DOHH2 (cell line): Measurements from ENCODE around the gene ALX4.

Experiments used
- H3F3A ChIP-seq: fragments of 200-600 bp; sonication (generic), shearing (Covaris generic); 2 replicates; pipeline ENCODE4 v1.6.0; 2016; ENCODE audit warnings: antibody characterized with exemption, mild to moderate bottlenecking; ENCODE audit not compliant: control insufficient read depth, insufficient read depth
- H3K27ac ChIP-seq: fragments of 200-600 bp; sonication (generic); 2 replicates; pipeline ENCODE4 v1.5.1; 2014; ENCODE audit warnings: low read depth, mild to moderate bottlenecking, low read length, moderate library complexity
- H3K27me3 ChIP-seq: fragments of 200-600 bp; sonication (generic); 2 replicates; pipeline ENCODE4 v1.6.1; 2014; ENCODE audit warnings: mild to moderate bottlenecking, low read length, mixed read lengths; ENCODE audit not compliant: control insufficient read depth
- H3K36me3 ChIP-seq: fragments of 200-600 bp; sonication (generic); 2 replicates; pipeline ENCODE4 v1.6.1; 2014; ENCODE audit warnings: mild to moderate bottlenecking, low read length, moderate library complexity, mixed read lengths; ENCODE audit not compliant: control insufficient read depth
- H3K4me1 ChIP-seq: fragments of 200-600 bp; sonication (generic); 2 replicates; pipeline ENCODE4 v1.6.1; 2014; ENCODE audit warnings: mild to moderate bottlenecking, low read length, mixed read lengths; ENCODE audit not compliant: control insufficient read depth
- H3K4me2 ChIP-seq: fragments of 200-600 bp; sonication (generic); 2 replicates; pipeline ENCODE4 v1.6.0; 2014; ENCODE audit warnings: mild to moderate bottlenecking, low read length, moderate library complexity
- H3K4me3 ChIP-seq: fragments of 200-600 bp; sonication (generic); 2 replicates; pipeline ENCODE4 v1.5.1; 2014; ENCODE audit warnings: mild to moderate bottlenecking, low read length, mixed read lengths
- H3K79me2 ChIP-seq: fragments of 200-600 bp; sonication (generic); 2 replicates; pipeline ENCODE4 v1.6.1; 2014; ENCODE audit warnings: mild to moderate bottlenecking, low read length, mixed read lengths; ENCODE audit not compliant: control insufficient read depth
- H3K9me2 ChIP-seq: fragments of 200-600 bp; sonication (generic); replicated peaks from 2 replicates; pipeline ENCODE4 v1.6.1; 2014; ENCODE audit warnings: mild to moderate bottlenecking, low read length, mixed read lengths; ENCODE audit not compliant: control insufficient read depth
- H3K9me3 ChIP-seq: fragments of 200-600 bp; sonication (generic); 2 replicates; pipeline ENCODE4 v1.6.1; 2014; ENCODE audit warnings: antibody characterized with exemption, low read length, mixed read lengths; ENCODE audit not compliant: control insufficient read depth, insufficient read depth
- H4K20me1 ChIP-seq: fragments of 200-600 bp; sonication (generic); 2 replicates; pipeline ENCODE4 v1.6.0; 2014; ENCODE audit warnings: low read depth, mild to moderate bottlenecking, antibody characterized with exemption, low read length, moderate library complexity; ENCODE audit not compliant: control insufficient read depth, insufficient read depth
- EZH2phosphoT487 ChIP-seq: fragments of 200-600 bp; sonication (generic); IDR thresholded peaks from 2 replicates; pipeline ENCODE4 v1.6.1; 2017; ENCODE audit warnings: borderline replicate concordance, mild to moderate bottlenecking, antibody characterized with exemption, low read length, moderate library complexity, mixed read lengths
- TF ChIP-seq, protein P1 (sequence below): fragments of 200-600 bp; sonication (generic); IDR thresholded peaks from one replicate; pipeline ENCODE4 v1.5.1; 2014; ENCODE audit warnings: antibody characterized with exemption, mild to moderate bottlenecking, low read depth, low read length; ENCODE audit not compliant: poor library complexity, severe bottlenecking

ALX4 gene

DNA sequence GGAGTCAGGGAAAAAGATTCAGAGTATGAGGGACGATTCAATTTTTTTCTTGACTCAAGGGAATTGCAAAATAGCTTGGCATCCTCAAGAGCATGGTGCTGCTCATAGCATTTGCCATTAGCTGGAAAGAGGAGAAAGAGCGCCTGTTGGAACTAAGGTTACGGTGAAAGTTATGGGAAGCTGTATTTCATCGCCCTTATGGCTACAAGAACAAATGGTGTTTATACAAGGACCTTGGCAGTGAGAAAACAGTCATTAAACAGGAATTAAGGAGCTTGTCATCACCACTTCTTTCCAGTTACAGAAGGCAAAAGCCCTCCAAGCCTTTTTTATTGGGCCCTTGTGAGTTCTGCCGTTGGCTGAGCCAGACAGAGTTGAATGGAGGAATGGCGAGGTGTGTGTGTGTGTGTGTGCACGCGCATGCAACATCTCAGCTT lies 74.2 kb downstream of the ALX4 start:
- Histone ChIP-seq H3K27me3 (no peaks in the 10 kb centered on the region), H3K79me2 (no peaks in the 10 kb centered on the region), H3K4me1 (no peaks in the 10 kb centered on the region), H3K36me3 (peaks cover 4% of the 10 kb centered on the region; the same call in 1 of the 2 replicates), H3K4me2 (no peak overlapping the region), H3F3A (no peaks in the 10 kb centered on the region), H3K9me2 (no peaks in the 10 kb centered on the region), H3K9me3 (no peaks in the 10 kb centered on the region), H4K20me1 (no peaks in the 10 kb centered on the region), H3K27ac (no peak overlapping the region), H3K4me3 (no peak overlapping the region)
- TF ChIP-seq, protein P1, sequence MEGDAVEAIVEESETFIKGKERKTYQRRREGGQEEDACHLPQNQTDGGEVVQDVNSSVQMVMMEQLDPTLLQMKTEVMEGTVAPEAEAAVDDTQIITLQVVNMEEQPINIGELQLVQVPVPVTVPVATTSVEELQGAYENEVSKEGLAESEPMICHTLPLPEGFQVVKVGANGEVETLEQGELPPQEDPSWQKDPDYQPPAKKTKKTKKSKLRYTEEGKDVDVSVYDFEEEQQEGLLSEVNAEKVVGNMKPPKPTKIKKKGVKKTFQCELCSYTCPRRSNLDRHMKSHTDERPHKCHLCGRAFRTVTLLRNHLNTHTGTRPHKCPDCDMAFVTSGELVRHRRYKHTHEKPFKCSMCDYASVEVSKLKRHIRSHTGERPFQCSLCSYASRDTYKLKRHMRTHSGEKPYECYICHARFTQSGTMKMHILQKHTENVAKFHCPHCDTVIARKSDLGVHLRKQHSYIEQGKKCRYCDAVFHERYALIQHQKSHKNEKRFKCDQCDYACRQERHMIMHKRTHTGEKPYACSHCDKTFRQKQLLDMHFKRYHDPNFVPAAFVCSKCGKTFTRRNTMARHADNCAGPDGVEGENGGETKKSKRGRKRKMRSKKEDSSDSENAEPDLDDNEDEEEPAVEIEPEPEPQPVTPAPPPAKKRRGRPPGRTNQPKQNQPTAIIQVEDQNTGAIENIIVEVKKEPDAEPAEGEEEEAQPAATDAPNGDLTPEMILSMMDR: no peak
- TF ChIP-seq EZH2phosphoT487: no peak

DNA sequence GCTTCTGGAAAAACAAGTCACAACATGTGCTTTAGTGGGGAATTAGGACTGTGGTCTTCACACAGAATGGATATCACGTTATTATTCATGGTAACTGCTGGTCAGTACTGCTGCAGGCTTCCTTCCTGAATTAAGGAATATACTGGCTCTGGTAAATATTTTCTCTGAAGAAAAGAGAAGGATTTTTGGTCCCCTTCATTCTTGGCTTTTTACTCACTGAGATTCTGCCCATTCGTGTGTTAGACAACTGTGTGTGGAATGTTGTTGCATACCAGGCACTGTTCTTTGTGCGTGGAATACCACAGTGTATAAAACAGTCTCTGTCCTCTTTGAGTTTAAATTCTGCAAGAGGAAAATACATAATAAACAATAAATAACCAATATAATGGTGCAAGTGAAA lies 80.3 kb downstream of the ALX4 start:
- no peaks in the 10 kb centered on the region for H4K20me1 ChIP-seq

DNA sequence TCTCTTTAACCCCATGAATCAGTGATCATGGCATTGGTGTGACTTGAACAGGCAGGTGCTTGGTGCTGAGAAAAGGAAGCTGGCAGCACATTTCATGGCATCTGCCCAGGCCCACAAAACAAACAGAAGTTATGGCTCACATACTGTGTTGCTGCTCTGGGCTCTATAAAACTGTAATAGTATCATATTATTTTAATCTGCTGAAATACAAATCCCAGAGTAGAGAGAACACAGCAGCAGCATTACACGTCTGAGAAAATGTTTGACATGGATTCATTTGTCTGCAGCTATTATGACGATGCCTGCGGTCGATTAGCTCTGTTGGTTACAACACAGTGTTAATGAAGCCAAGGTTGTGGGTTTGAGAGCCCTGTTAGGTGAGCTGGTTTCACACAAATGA lies 80.8 kb downstream of the ALX4 start:
- no peaks in the 10 kb centered on the region for H3K4me1 ChIP-seq
- no peaks in the 10 kb centered on the region for H3K9me2 ChIP-seq
- H3F3A ChIP-seq: no peaks in the 10 kb centered on the region
- no peaks in the 10 kb centered on the region for H3K36me3 ChIP-seq
- no peak overlapping the region for H3K27ac ChIP-seq
- TF ChIP-seq EZH2phosphoT487: no peak
- TF ChIP-seq, protein P1: no peak
- no peak overlapping the region for H3K4me2 ChIP-seq
- H3K79me2 ChIP-seq: no peaks in the 10 kb centered on the region
- H4K20me1 ChIP-seq: no peaks in the 10 kb centered on the region
- no peaks in the 10 kb centered on the region for H3K27me3 ChIP-seq
- H3K9me3 ChIP-seq: no peaks in the 10 kb centered on the region
- no peak overlapping the region for H3K4me3 ChIP-seq

More for the DNA sequence above, 80.3 kb downstream of the ALX4 start:
- Histone ChIP-seq H3K79me2 (no peaks in the 10 kb centered on the region), H3K9me3 (no peaks in the 10 kb centered on the region), H3K9me2 (no peaks in the 10 kb centered on the region), H3K27me3 (no peaks in the 10 kb centered on the region), H3K36me3 (no peaks in the 10 kb centered on the region), H3F3A (no peaks in the 10 kb centered on the region), H3K4me3 (no peak overlapping the region), H3K4me1 (no peaks in the 10 kb centered on the region), H3K27ac (no peak overlapping the region), H3K4me2 (no peak overlapping the region)
- TF ChIP-seq, protein P1: no peak
- TF ChIP-seq EZH2phosphoT487: no peak

DNA sequence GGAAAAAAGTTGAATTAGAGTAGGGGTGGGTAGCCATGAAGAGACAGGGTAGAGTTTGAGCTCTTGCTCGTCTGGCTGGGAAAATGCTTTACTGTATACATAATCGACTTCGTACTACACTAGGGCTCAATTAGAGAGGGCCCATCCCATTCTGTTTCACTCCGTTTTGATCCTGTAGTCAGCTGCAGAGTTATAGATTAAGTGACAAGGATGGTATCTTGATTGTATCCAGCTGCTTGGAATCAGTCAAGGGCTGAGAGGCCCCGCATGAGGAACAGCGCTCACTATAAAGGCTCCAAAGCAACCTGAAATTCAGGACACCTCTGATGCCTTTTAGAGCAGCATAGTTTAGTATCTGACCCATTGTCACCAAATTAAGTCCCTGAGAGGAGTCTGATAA lies 81.6 kb downstream of the ALX4 start:
- H3K36me3 ChIP-seq: no peaks in the 10 kb centered on the region
- H4K20me1 ChIP-seq: no peaks in the 10 kb centered on the region
- H3K79me2 ChIP-seq: no peaks in the 10 kb centered on the region
- no peaks in the 10 kb centered on the region for H3F3A ChIP-seq
- no peaks in the 10 kb centered on the region for H3K27me3 ChIP-seq
- no peak overlapping the region for H3K4me2 ChIP-seq
- TF ChIP-seq, protein P1: no peak
- TF ChIP-seq EZH2phosphoT487: no peak
- no peaks in the 10 kb centered on the region for H3K4me1 ChIP-seq
- no peak overlapping the region for H3K4me3 ChIP-seq
- no peaks in the 10 kb centered on the region for H3K9me3 ChIP-seq
- H3K9me2 ChIP-seq: no peaks in the 10 kb centered on the region
- H3K27ac ChIP-seq: no peak overlapping the region
